GM12892 (cell line): ENCODE results near the gene TGFB2.

Experiments used
- POLR2A ChIP-seq: IDR thresholded peaks from 2 replicates; pipeline ENCODE4 v1.6.1; 2011; ENCODE audit warnings: low read depth, low read length, control low read depth
- POLR2AphosphoS5 ChIP-seq: IDR thresholded peaks from 2 replicates; pipeline ENCODE4 v1.6.1; 2011; ENCODE audit warnings: low read depth, low read length, control low read depth
- TAF1 ChIP-seq: IDR thresholded peaks from 2 replicates; pipeline ENCODE4 v1.6.1; 2011; ENCODE audit warnings: low read depth, mild to moderate bottlenecking, control low read depth, low read length, borderline replicate concordance

DNA sequence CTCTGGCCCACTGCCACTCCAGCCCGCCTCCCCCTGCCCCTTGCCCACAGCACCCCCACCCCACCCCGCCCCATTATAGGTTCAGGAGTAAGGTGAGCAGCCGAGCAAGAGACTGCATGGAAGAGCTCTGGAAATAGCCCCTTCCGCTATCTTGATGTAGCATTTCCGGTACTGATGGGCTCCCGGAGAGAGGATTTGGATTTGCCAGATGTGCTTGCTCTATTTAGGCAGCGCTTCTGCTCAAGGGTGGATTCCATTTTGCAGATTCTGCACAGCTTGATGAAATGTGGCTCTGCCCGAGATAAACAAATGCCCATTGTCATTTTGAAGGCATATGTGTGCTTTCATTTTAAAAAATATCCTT, 6.9 kb downstream of the TGFB2 start:
- TF ChIP-seq POLR2A (no peak), POLR2AphosphoS5 (no peak), TAF1 (no peak)
